HG03469 (cell line): ENCODE results near the gene SORCS1.

Experiments used
- ATAC-seq: cut with Tn5 transposase; IDR thresholded peaks from one replicate; pipeline ENCODE4 v1.9.1; 2021; ENCODE audit warnings: mild to moderate bottlenecking, moderate library complexity, moderate number of reproducible peaks; ENCODE audit not compliant: unreplicated experiment

SORCS1 gene

GRCh38 chr10:106997721-106998120, 166.8 kb downstream of the SORCS1 start:
- ATAC-seq: no peak

DNA sequence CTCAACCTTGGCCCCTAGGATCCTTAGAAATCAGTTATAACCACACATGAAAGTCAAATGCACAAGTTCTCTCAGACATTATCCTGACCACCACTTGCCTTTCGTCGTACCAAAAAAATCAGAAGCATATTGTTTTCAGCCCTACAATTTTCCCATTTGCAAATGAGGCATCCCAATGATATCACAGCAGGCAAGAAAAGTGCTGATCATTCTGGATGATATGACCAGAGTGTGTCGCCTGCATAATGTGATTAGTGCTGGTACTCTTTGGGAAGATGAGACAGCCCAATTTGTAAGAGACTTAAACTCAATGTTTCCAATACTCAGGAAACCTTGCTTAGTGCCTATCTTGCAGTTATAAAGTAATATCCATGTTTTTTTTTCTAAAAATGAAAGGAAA, 168.0 kb downstream of the SORCS1 start:
- ATAC-seq: no peak

DNA sequence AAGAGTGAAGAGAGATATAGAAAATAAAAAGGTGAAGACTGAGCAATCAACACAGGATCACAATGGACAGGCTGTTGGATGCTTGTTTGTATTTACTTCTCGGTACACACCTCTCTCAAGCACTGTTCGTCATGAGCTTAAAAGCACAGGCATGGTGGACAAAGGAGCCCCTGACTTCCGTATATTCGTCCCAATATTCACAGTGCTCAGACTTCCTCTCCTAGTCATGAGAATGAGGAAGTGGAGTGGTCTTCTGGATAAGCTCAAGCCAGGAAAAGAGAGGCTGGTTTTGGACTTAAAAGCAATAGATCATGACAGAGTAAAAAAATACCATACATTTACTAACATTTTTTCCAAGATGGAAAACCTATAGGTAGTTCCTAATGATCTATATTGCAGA, 172.5 kb downstream of the SORCS1 start:
- no peak for ATAC-seq

GRCh38 chr10:106991091-106991490, 173.4 kb downstream of the SORCS1 start:
- ATAC-seq: no peak

GRCh38 chr10:106987362-106987761, 177.1 kb downstream of the SORCS1 start:
- ATAC-seq: no peak

DNA sequence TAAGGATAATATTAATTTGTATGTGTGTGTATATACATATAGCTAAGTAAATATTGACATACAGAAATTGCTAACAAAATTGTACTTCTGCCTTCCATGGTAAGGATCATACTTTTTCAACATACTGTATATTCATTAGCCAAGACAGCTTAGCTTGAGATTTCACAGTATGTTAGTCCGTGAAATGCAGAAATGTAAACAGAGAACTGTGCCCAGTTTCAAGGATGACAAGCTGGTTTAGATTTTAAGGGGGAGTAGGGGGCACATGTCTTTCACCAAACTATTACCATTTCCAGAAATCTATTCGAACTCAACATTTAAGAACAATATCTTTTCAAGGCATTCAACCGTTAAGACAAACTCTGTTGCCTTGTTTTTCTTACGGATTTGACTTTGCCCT, 182.2 kb downstream of the SORCS1 start:
- no peak for ATAC-seq

- no peak for ATAC-seq
These were observed 182.9 kb downstream of the SORCS1 start for GRCh38 chr10:106981452-106982075.

DNA sequence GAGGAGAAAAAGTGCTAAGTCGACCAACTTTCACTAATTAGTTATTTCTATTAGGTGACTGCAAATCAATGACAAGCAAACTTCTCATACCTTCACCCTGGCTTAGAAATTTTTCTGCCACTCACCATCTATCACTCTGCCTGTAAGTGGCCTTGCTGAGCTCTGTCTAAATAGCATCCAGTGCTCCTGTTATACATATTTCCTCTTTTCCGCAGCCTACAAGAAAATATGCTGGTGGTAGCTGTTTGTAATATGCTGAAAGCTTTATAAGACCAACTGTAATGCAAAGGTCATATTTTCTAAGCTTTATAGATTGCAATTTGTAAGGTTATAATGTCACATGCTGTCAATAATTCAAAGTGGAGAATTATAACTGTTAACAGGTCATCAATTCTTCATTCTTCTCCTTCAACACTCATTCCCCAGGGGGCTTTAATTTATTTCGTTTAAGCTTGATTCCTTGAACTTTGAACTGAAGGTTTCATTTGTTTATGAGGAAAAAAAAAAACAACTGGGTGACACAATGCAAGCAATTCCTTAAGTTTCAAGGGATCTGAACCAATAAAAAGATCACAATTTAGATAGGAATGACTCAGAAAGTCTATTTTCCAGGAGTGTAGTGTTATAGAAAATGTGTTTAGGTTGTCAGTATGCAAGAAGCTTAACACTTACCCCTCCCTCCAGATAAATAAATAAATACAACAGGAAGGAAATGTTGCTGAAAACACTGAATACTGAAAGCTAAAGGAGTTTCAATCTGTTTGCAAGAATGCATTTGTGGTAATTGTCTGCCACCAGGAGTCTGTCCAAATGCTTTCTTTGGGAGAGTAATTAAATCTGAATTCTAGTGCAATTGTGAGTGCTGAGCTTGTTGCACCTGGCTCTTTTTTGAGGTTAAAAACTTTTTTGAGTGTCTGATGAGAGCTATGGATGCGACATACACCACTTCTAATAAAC, 183.7 kb downstream of the SORCS1 start:
- ATAC-seq: no peak

GRCh38 chr10:106978756-106979155, 185.8 kb downstream of the SORCS1 start:
- ATAC-seq: no peak

DNA sequence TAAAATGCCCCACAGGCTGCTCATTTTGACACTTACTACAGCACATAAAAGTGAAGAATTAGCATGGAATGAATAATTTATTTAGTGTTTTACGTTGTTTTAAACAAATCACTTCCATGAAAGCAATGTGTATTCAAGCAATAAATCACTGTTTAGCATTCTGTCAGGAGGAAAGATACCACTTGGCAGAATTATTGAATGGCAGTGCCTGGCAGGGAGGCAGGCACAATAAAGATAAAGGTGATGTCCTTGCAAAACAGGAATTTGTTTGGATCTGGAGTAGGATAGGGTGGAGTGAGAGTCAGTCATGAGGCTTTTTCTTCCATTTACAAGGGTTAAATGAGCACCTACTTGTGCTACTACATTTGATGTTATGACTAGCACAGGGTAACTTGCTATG, 190.8 kb downstream of the SORCS1 start:
- no peak for ATAC-seq

DNA sequence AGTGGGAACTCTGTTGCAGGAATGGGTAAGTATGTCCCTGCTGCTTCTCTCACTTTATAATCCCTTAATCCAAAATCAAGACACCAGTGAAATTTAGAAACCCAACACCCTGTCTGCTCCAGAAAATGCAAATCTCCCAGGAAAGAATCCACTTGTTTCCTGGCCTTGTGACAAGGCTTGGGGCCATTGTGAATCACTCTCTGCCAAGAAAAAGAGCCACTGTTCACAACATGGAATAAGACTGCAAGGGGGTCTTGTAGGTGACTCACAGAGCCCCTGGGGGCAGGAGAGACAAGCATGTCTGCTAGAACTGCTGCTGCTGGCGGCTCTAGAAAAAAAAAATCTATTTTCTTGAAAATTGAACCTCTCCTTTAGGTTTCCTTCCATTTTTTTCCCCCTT, 191.2 kb downstream of the SORCS1 start:
- no peak for ATAC-seq

DNA sequence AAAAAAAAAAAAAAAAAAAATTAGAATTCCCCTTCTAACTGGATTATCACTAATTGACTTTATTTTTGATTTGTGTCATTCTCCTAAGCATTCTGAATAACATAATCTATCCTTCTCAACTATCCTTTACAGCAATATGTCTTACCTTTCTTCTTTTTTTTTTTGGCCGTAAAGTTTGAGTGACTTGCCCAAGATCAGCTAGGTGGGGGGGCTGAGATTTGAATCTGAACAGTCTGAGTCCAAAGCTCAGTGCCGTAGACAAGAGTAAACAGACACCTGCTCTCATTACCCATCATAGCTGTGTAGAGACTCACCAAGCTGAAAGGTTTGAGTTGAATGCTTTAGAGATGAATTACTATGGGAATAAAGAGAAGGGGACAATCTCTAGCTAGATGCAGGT, 192.1 kb downstream of the SORCS1 start:
- no peak for ATAC-seq

DNA sequence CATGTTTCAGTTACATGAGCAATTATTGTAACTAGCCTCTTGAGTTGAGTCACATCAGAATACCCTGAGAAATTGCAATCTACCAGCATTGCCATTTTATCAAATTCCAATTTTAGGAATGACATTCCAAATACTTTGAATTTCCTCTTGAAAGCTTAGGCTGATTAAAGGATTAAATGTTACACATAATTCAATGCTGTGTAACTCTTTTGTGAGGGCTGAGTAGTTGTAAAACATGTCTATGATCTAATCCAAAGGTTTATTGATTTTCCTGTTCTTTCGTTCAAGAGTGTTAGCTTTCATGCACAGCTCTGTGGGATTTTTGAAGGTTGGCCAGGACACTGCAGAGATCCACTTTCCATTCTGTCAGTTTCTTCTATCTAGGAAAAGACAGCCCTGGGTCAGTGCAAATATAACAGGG, 193.1 kb downstream of the SORCS1 start:
- no peak for ATAC-seq

GRCh38 chr10:106967452-106967851, 197.1 kb downstream of the SORCS1 start:
- ATAC-seq: no peak

DNA sequence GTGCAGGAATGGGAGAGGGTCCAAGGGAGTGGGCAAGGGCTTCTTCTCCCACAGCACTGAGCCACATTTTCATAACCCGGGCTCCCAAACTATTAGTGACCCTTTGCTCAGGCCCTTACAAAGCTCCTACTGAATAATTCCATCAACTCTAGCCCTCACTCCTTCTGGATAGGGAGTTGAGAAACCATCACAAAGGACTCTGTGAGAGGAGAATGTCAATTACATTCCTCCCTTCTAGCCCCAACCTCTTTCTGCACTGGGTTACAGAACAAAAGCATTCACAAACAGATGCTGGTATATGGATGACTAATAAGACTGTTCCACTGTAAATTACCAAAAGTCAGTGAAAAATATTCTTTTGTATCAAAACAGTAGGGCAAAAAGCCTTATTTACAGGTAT, 203.7 kb downstream of the SORCS1 start:
- ATAC-seq: no peak

DNA sequence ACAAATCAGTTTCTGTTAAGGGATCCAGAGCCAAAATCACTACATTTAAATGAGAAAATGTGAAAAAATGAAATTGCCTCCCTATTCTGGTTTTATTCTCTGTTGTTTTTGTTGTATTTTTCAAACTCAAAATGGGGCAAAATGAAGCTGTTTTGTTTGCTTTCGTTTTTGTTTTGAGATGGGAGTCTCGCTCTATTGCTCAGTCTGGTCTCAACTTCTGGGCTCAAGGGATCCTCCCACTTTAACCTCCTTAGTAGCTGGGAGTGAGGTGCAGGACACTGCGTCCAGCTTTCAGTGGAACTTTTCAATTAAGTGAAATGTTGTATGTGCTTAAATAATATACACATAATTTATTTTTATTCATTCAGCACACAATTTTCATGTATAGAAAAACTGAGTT, 205.0 kb downstream of the SORCS1 start:
- ATAC-seq: no peak

- ATAC-seq: no peak
These were observed 205.7 kb downstream of the SORCS1 start for GRCh38 chr10:106958589-106959361.

DNA sequence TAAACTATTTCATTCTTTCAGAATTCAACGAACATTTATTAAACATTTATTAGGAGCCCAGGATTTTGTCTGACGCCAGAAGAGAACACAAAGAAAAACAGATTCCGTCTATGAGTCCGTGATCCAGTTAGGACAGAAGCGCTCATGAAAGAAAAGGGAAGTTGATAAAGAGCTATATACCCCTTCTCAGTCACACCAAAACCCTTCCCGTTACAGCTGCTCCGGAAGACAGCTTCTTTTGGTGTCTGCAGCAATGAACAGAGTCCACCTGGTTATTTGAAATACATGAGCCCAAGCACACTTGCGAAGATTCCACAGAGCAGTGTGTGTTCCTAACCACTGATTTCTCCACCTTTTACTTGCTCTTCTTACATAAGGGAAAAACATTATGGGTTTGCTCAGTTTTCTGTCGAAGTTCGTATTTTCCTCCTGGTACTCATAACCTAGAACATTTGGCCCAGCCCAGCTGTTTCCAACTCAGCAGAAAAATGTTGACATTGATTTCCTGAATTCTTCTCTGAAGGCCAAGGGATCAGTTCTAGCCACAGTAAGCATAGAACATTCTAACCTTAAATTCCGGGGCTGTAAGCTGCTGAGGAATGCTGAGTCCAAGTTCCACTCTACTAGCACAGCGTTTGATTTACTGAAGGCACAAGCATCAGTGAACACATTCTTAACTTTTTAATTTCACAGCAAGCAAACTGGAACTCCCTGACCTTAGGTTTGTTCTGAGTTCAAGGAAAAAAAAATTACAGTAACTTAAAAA, 206.5 kb downstream of the SORCS1 start:
- ATAC-seq: peak; percentile 51

DNA sequence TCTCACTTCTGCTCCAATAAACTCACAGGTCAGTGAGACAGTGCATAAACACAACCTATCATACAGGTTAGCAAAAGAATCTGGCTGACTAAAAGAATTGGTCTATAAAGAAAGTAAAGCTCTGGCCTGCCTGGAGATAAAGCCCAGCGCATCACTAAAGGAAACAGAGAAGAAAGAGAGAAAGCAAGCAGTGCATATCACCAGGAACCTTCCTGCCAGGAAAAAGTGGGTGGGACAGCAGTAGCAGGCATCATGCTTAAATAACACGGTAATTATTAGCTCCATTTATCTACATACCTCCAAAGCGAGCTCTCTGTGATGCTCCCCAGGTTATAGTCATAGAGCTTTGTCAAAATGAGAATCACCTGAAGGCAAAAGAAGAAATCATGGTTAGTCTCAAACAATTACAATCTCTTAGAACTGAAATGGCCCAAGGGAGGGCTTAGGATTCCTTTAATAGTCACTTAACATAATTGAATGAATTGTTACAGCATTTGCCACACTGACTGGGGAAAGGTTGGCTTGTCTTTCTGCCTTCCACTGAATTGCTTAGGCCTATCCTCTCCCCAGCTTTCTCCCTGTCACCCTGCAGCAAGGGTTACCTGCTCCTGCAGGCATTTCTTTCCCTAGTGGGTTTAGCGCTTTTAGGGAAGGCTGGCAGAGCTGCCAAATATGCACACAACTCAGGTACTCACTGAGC, 208.1 kb downstream of the SORCS1 start:
- ATAC-seq: no peak

GRCh38 chr10:106955133-106955532, 209.4 kb downstream of the SORCS1 start:
- ATAC-seq: no peak
